GM19025 (cell line): Measurements from ENCODE around the gene HDAC11.
"Not testable (repeated sequence)": the region's sequence is repeated elsewhere in the genome, so short reads cannot be mapped to it uniquely, and the experiment has no call there.

ENCODE experiments used
- ATAC-seq: cut with Tn5 transposase; IDR thresholded peaks from one replicate; pipeline ENCODE4 v1.9.1; 2021; ENCODE audit warnings: mild to moderate bottlenecking, low read depth, moderate library complexity; ENCODE audit not compliant: unreplicated experiment

HDAC11 gene

GRCh38 chr3:13492976-13493866 is 13.1 kb downstream of the HDAC11 start:
- ATAC-seq: no peak

DNA sequence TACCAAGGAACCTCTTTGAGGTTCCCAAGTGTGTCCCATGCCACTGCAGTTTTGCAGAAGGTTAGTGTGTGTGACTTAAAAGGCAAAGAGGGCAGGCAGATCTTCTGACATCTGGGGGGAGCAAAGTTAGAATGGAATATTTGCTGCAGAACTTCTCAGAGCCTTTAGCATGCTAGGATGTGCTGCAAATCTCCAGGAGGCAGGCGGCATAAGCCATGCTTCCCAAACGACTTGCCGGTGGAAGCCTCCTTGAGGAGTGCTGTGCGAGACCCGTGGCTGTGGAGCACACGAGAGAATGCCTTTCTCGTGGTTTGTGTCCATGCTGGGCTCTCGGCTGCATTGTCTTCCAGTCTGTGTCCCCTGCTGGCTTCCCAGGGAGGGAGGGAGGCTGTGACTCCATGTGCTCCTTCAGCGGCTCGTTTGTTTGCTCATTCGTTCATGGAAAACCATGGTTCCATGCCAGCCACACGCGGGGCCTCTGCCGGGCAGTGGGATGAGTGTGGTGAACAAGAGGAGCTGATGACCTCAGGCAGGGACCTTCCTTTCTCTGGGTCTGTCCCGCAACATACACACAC is 13.8 kb downstream of the HDAC11 start:
- ATAC-seq: no peak

GRCh38 chr3:13494463-13495350 is 14.6 kb downstream of the HDAC11 start:
- ATAC-seq: no peak

- no peak for ATAC-seq
These were observed 15.3 kb downstream of the HDAC11 start for GRCh38 chr3:13495351-13495813.

- no peak for ATAC-seq
These were observed 16.0 kb downstream of the HDAC11 start for GRCh38 chr3:13495921-13496723.

DNA sequence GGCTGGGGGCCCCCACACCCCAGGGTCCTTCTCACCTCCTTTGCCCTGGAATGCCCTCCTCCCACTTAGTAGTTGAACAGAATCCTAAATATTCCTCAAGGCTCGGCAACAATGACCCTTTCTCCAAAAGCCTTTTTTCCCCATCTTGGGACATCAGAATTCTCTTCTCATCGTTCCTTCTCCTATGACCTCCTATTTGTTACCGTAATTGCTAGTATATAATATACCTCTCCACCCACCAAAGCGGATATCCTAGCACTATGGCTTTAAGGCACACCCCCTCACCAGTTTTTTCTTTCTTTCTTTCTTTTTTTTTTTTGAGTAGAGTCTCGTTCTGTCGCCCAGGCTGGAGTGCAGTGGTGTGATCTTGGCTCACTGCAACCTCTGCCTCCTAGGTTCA is 16.8 kb downstream of the HDAC11 start:
- no peak for ATAC-seq

GRCh38 chr3:13497386-13497785 is 17.3 kb downstream of the HDAC11 start:
- no peak for ATAC-seq

DNA sequence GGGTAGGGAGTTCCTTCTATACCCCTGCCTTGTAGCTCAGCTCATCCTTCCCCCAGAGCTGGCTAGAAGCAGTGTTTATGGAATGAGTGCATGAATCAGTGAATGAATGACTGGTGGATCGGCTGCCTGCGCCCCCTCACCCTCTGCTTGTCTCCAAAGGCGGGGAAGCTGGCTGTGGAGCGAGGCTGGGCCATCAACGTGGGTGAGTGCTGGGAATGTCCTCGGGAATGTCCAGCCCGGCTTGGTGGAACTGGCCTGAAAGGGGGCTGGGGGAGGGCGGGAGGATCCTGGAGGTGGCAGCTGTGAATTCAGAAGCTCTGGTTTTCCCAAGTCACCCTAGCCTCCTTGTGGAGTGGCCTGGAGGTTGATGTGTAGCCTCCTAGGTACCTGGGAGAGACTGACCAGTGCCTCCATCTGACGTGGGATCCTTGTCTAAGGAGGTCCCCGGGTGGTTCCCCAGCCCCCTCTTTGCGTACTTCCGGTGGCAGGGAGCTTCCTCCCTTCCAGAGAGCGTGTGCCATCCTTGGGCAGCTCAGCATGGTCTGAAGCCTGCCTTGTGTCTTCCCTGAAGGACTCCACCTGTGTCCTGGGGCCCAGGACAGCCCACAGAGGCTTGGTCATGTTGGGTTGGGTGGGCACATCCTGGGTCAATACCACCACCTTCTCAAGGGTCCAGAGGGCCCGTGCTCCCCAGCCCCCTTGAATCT is 18.4 kb downstream of the HDAC11 start:
- no peak for ATAC-seq

- not testable (repeated sequence) for ATAC-seq
These were observed 19.1 kb downstream of the HDAC11 start for GRCh38 chr3:13499246-13499645.

GRCh38 chr3:13500133-13500885 is 20.2 kb downstream of the HDAC11 start:
- ATAC-seq: no peak

- ATAC-seq: no peak
These were observed 20.9 kb downstream of the HDAC11 start for GRCh38 chr3:13501056-13501455.

DNA sequence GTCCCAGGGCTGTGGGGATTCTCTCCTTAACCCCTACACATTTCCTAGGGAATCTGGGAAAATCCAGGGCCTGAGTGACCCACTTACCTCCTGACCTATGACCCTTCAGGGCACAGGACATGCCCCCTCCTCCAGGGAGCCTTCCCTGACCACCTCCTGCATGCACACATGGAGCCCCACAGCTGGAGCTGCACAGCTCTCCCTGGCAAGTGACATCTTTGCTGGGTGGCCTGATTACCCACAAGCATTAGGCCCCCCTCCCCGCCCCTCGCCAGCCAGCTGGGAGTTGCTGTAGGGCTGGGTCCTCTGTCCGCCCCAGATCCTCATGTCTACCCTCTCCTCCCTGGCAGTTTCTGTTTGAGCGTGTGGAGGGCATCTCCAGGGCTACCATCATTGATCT is 21.4 kb downstream of the HDAC11 start:
- ATAC-seq: no peak

- no peak for ATAC-seq
These were observed 22.1 kb downstream of the HDAC11 start for GRCh38 chr3:13501958-13502790.

- ATAC-seq: no peak
These were observed 22.6 kb downstream of the HDAC11 start for GRCh38 chr3:13502791-13503060.

DNA sequence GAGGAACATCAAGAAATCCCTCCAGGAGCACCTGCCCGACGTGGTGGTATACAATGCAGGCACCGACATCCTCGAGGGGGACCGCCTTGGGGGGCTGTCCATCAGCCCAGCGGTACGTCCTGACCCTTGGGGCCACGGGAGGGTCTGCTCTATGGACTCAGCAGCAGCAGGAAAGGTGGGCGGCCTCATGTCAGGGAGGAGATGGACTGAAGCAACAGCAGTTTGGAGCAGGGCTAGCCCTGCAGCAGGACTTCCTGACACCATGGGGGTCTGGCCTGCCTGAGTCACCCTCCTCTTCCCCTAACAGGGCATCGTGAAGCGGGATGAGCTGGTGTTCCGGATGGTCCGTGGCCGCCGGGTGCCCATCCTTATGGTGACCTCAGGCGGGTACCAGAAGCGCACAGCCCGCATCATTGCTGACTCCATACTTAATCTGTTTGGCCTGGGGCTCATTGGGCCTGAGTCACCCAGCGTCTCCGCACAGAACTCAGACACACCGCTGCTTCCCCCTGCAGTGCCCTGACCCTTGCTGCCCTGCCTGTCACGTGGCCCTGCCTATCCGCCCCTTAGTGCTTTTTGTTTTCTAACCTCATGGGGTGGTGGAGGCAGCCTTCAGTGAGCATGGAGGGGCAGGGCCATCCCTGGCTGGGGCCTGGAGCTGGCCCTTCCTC is 24.2 kb downstream of the HDAC11 start:
- ATAC-seq: no peak

DNA sequence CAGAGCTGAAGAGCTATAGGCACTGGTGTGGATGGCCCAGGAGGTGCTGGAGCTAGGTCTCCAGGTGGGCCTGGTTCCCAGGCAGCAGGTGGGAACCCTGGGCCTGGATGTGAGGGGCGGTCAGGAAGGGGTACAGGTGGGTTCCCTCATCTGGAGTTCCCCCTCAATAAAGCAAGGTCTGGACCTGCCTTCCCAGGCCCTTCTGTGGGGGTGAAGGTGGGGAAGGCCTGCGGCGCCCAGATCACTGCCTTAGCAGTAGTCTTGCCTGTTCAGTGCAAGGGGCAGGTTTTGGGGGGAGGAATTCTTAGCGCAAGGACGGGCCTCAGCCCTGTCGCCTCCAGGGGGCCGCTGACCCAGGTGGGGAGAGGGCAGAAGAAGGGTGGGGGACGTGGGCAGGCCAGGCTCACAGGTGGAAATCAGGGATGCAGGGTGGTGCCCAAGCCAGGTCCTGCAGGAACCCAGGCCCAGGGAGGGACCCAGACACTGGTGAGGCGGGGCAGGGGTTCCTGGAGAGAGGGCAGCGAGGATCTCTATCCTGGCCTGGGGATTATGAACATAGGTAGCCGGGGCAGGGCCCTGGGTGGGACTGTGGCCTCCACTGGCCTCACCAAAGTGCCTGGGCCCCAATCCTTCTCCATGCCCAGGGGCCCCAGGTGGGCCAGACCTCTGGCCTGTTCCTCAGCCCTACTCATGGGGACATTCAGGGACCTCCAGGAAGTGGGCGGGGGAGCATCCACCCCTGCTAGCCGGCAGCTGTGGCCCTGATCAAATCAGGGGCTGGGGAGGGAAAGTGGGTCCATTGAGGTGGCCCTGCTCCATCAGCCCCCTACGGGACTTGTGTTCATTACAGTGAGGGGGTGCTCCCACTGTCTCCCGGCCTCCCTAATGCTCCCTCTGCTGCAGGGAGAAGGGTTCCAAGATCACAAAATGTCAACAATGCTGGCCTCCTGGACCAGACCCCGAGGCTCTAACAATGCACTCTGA is 25.3 kb downstream of the HDAC11 start:
- ATAC-seq: no peak

- ATAC-seq: no peak
These were observed 26.1 kb downstream of the HDAC11 start for GRCh38 chr3:13506239-13506638.
